ENCODE results near the gene RASSF3.
"Not testable (repeated sequence)": the region's sequence is repeated elsewhere in the genome, so short reads cannot be mapped to it uniquely, and the experiment has no call there.

Gene RASSF3

GRCh38 chr12:64595863-64596793 is 14.2 kb upstream of the RASSF3 start:
- DNase-seq (ENCODE audit: low read depth, low spot score) = no peak

- no peak for DNase-seq (ENCODE audit: low read depth, low spot score)
These were observed 11.5 kb upstream of the RASSF3 start for GRCh38 chr12:64598831-64599230.

GRCh38 chr12:64600164-64600561 is 10.1 kb upstream of the RASSF3 start:
- no peak for DNase-seq (ENCODE audit: low read depth, low spot score)

GRCh38 chr12:64603183-64603841 is 7.0 kb upstream of the RASSF3 start:
- no peak for DNase-seq (ENCODE audit: low read depth, low spot score)

- DNase-seq (ENCODE audit: low read depth, low spot score) = no peak
These were observed 1.3 kb upstream of the RASSF3 start for GRCh38 chr12:64608901-64609535.

- no peak for DNase-seq (ENCODE audit: low read depth, low spot score)
These were observed 688 bp upstream of the RASSF3 start for GRCh38 chr12:64609536-64610078.

- DNase-seq (ENCODE audit: low read depth, low spot score) = no peak
These were observed 505 bp downstream of the RASSF3 start for GRCh38 chr12:64610660-64611340.

- no peak for DNase-seq (ENCODE audit: low read depth, low spot score)
These were observed 1.3 kb downstream of the RASSF3 start for GRCh38 chr12:64611341-64612284.

GRCh38 chr12:64612843-64613242 is 2.5 kb downstream of the RASSF3 start:
- no peak for DNase-seq (ENCODE audit: low read depth, low spot score)

- not testable (repeated sequence) for DNase-seq (ENCODE audit: low read depth, low spot score)
These were observed 3.6 kb downstream of the RASSF3 start for GRCh38 chr12:64613775-64614398.

- no peak for DNase-seq (ENCODE audit: low read depth, low spot score)
These were observed 5.9 kb downstream of the RASSF3 start for GRCh38 chr12:64616201-64616600.

GRCh38 chr12:64618953-64619590 is 8.8 kb downstream of the RASSF3 start:
- no peak for DNase-seq (ENCODE audit: low read depth, low spot score)

GRCh38 chr12:64621257-64621942 is 11.1 kb downstream of the RASSF3 start:
- no peak for DNase-seq (ENCODE audit: low read depth, low spot score)

- DNase-seq (ENCODE audit: low read depth, low spot score) = no peak
These were observed 13.7 kb downstream of the RASSF3 start for GRCh38 chr12:64624035-64624434.

GRCh38 chr12:64625243-64626077 is 15.2 kb downstream of the RASSF3 start:
- no peak for DNase-seq (ENCODE audit: low read depth, low spot score)

GRCh38 chr12:64626588-64626987 is 16.3 kb downstream of the RASSF3 start:
- DNase-seq (ENCODE audit: low read depth, low spot score) = not testable (repeated sequence)

GRCh38 chr12:64627771-64628170 is 17.5 kb downstream of the RASSF3 start:
- DNase-seq (ENCODE audit: low read depth, low spot score) = no peak

- DNase-seq (ENCODE audit: low read depth, low spot score) = no peak
These were observed 20.9 kb downstream of the RASSF3 start for GRCh38 chr12:64631197-64631596.

All from brain pericyte (primary cell).